ENCODE measurements around the gene FANCB.

FANCB gene

DNA sequence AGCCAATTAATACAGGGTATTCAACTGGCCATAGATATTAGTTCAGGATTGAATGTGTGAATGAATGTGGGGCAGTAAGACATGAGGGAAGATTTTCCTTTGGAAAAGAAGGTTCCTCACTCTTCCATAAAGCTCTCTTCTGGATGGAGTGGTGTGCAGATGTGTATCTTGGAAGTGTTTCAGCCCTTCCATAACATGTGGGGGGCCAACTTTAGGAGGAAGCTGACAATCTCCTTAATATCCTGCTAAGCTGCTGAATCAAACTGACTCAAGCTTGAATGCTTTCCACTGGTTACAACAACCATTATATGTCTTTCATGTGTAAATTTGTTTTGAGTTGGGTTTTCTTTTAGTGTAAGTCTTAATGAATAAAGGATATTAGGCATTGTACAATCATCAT, 40.3 kb downstream of the FANCB start:
- DNase-seq (ENCODE audit: low read depth) = no peak

DNA sequence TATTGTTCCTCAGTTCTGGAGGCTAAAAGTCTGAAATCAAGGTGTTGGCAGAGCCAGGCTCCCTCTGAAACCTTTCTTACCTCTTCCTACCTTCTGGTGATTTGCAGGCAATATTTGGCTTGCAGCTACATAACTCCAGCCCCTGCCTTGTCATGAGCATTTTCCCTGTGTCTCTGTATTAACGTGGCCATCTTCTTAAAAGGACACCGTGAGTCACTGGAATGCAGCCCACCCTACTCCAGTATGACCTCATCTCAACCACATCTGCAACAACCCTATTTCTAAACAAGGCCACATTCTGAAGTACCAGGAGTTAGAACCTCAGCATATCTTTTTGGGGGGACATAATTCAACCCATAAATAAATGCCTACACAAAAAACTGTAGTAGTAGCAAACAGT, 40.7 kb downstream of the FANCB start:
- DNase-seq (ENCODE audit: low read depth) = no peak

GRCh38 chrX:14829643-14830042, 43.2 kb downstream of the FANCB start:
- no peak for DNase-seq (ENCODE audit: low read depth)

- no peak for DNase-seq (ENCODE audit: low read depth)
These were observed 46.5 kb downstream of the FANCB start for GRCh38 chrX:14826319-14826718.

- no peak for DNase-seq (ENCODE audit: low read depth)
These were observed 47.0 kb downstream of the FANCB start for GRCh38 chrX:14825851-14826250.

- DNase-seq (ENCODE audit: low read depth) = no peak
These were observed 53.1 kb downstream of the FANCB start for GRCh38 chrX:14819769-14820168.

- no peak for DNase-seq (ENCODE audit: low read depth)
These were observed 55.3 kb downstream of the FANCB start for GRCh38 chrX:14817571-14817970.

DNA sequence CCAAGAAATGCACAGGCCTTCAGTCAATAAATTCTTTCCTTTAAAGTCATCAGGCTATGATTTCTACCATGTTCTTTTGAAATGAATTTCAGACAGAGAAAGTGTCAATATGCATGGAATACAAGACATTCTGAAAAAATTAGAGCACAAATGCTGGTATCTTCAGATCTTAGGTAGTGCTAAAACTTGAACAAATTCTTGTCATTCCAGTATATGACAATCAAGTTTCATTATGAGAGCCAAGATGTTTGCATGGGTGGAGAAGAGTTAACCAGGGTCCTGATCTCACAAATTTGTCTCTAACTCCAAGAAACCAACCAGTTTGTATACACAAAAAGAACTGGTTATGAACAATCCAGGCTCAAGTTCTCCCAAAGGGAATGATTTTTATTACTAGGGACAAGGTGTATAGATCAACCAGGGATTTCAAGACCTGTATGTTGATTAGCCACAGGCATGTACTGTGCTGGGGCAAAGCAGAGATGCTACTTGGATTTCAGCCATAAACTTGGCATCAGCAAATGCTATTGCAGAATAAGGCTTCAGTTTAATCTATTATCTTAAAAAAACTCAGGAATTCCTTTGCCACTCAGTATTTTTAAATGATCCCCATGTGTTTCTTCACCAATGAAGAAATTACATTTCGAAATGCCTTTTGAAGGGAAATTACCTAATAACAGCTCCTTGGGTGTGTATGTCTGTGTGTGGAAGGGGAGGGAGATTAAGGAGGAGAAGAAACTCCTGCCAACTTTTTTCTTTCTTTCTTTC, 69.7 kb downstream of the FANCB start:
- no peak for DNase-seq (ENCODE audit: low read depth)

- no peak for DNase-seq (ENCODE audit: low read depth)
These were observed 71.7 kb downstream of the FANCB start for GRCh38 chrX:14801136-14801535.

DNA sequence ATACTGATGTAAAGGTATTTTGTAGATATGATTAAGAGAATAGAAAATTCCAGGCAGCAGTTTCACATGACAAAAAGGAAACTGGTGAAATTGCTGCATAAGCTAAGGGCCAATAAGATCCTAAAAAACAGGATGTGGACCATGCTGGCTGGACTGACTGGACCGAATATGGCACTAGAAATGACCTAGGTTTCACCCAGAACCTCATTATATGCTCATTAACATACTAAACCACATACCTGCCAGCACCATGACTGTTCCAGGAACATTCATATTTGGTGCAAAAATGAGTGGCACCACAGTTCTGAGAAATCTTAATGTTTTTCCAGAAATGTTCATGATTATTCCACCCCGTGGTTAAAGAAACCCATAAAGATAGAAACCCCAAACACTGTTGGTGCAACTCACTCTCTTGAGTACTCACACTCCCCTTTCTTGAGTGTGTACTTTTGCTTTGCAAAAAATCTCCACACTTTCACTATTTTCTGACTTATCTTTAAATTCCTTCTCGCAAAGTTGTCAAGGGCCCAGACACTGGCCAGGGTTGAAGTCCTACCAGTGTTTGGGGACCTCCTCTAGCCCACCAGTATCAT, 74.0 kb downstream of the FANCB start:
- no peak for DNase-seq (ENCODE audit: low read depth)

Data from activated T-helper 1 cell treated with Interleukin-2 at 50 U/mL for 16 hours (primary cell).